Tibial artery (tissue), 4 donors: ENCODE data around the gene MSX1.
A peak's percentile ranks its signal among the peaks of the same experiment; 100 is the strongest.

Experiments used
- DNase-seq, 2 donors: peaks; one replicate each; pipeline ENCODE4 v3.0.0-alpha.2; 2019
- H3K27ac ChIP-seq, 2 donors: fragments of 200-600 bp; sonication (generic) in 1 of 2; 1 replicate in 1 of 2; 2 replicates in 1 of 2; pipeline ENCODE4 v1.5.1; 2018 to 2019; ENCODE audit warnings: mild to moderate bottlenecking in 1 of 2
- H3K27me3 ChIP-seq, 2 donors: fragments of 200-600 bp; sonication (generic) in 1 of 2; one replicate each; pipeline versions ENCODE4 v1.5.1 to v1.6.0; 2016 to 2019
- H3K36me3 ChIP-seq, 3 donors: fragments of 200-600 bp; sonication (generic) in 2 of 3; one replicate each; pipeline ENCODE4 v1.5.1; 2016 to 2019; ENCODE audit warnings: mild to moderate bottlenecking in 2 of 3
- H3K4me1 ChIP-seq, 4 donors: fragments of 200-600 bp; sonication (generic) in 2 of 4; 1 replicate in 3 of 4; 2 replicates in 1 of 4; pipeline ENCODE4 v1.5.1; 2016 to 2019
- H3K4me3 ChIP-seq, 2 donors: fragments of 200-600 bp; sonication (generic) in 1 of 2; 1 replicate in 1 of 2; 2 replicates in 1 of 2; pipeline ENCODE4 v1.5.1; 2018 to 2019; ENCODE audit warnings: mild to moderate bottlenecking in 2 of 2
- H3K9me3 ChIP-seq, 3 donors: fragments of 200-600 bp; sonication (generic) in 1 of 3; one replicate each; pipeline ENCODE4 v1.5.1; 2016 to 2019
- CTCF ChIP-seq, 2 experiments: fragments of 200-600 bp in 1 of 2; fragments of 450-650 bp in 1 of 2; IDR thresholded peaks; one replicate each; pipeline ENCODE4 v1.5.1; 2017 to 2019; ENCODE audit warnings: antibody characterized with exemption in 2 of 2, mild to moderate bottlenecking in 1 of 2, moderate library complexity in 1 of 2
- intact Hi-C: fragments of 100-400 bp; cut with DNase I; formaldehyde crosslinking; loops from one replicate; pipeline ENCODE4 v1.15.0; 2023; ENCODE audit warnings: low total_unique reads

The MSX1 gene

DNA sequence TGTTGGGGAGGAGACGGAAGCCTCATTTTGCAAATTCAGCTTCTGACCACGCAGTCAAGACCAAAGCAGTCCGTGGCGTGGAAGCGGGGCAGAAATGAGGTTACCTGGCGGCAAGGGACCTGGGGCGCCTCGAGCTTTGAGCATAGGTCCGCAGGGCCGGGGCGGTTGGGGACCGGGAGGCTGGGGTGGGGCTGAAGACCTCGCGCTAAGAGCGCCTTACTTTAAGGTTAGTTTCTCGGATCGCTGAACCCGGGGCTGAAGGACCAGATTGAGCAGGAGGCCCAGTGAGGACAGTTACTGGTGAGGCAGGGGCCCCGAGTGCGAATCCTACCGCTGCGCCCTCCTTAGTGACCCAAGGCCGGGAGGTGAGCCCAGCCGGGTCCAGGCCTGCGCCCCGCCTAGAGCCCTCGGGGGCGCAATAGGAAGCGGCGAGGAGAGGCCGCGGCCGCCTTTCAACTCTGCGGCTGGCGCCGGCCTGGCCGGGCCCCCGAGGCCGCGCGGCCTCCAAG lies 7.5 kb downstream of the MSX1 start:
- no peak for TF ChIP-seq CTCF (IDR thresholded peaks at IDR 0.05)
- intact Hi-C loops: no loop called here
- peaks cover 0 to 56% (median 34%) of the 10 kb centered on the region in 4 donors for H3K4me1 ChIP-seq
- no peaks in the 10 kb centered on the region for H3K9me3 ChIP-seq
- peaks cover 0 to 95% of the 10 kb centered on the region in 2 donors for H3K27me3 ChIP-seq
- no peak overlapping the region for H3K27ac ChIP-seq
- peaks cover 0 to 6% (median 5%) of the 10 kb centered on the region in 3 donors for H3K36me3 ChIP-seq
- H3K4me3 ChIP-seq: peak overlapping the region in 1 of 2 donors; percentile 36
- no peak for DNase-seq

DNA sequence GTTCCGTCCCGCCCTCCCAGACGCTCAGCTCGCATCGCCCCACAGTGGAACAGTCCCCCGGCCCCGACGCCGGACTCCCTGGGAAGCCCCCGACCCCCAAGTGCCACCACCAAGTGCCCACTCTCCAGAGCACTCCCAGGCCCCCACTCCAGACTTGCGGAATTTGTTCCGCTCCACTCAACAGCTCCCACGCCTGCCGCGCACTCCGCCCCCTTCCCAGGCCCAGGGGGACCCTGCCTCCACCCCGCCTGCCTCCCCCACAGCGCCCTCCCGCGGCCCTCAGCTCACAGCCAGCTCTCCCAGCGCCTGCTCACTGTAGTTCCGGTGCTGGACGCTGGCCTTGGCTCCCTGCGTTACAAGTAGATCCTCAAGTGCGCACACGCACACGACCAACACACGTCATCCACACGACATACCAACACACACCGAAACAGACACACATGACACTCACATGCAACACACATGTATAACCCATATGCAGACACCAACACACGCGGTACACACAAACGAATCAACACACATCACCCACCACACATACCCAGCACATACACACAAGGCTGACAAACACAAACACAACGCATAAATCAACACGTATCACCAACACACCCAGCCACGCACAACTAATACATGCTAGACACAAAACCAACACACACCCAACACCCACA lies 8.0 kb downstream of the MSX1 start:
- Histone ChIP-seq H3K4me3 (no peak overlapping the region), H3K9me3 (no peaks in the 10 kb centered on the region), H3K27ac (no peak overlapping the region), H3K4me1 (peaks cover 0 to 56% (median 33%) of the 10 kb centered on the region in 4 donors), H3K36me3 (peaks cover 0 to 6% (median 5%) of the 10 kb centered on the region in 3 donors), H3K27me3 (peaks cover 0 to 95% of the 10 kb centered on the region in 2 donors)
- DNase-seq: no peak
- intact Hi-C loops: no loop called here
- TF ChIP-seq CTCF (IDR thresholded peaks at IDR 0.05): no peak

DNA sequence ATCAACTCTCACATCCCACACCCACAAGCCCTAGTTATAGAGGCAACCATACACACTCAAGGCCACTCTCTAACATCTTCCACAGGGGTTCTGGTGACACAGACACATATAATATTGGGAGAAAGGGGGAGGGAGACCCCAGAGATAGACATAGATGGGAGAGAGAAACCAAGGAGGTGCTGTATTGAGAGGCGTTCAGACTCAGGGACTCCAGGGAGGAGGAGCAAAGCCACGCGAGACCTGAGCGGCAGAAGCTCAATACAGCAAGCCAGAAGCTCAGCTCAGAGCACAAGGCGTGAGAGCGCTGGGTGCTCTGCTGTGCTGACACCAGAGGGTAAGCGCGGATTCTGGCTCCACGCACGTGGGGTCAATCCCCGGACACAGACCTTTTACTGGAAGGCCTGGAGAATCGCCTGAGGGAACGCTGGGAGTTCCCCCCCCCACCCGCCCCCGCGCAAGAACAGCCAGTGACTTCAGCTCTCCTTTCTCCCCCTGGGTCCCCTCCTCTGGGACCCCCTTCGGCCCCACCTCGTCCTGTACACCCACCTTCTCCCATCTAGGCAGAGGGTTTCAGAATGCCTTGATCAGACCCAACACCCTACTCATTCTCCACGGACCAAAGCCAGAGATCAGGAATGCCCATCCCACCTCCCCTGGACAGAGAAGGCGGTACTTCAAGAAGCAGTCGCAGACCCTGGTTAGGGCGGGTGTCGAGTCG lies 8.7 kb downstream of the MSX1 start:
- Histone ChIP-seq H3K9me3 (no peaks in the 10 kb centered on the region), H3K27ac (no peak overlapping the region), H3K36me3 (peaks cover 0 to under 1% (median 0%) of the 10 kb centered on the region in 3 donors), H3K4me3 (no peak overlapping the region), H3K27me3 (peaks cover 0 to 95% of the 10 kb centered on the region in 2 donors), H3K4me1 (peaks cover 0 to 51% (median 33%) of the 10 kb centered on the region in 4 donors)
- intact Hi-C loops: no loop called here
- no peak for TF ChIP-seq CTCF (IDR thresholded peaks at IDR 0.05)
- DNase-seq: no peak

GRCh38 chr4:4868758-4869723 lies 9.6 kb downstream of the MSX1 start:
- Histone ChIP-seq H3K9me3 (no peaks in the 10 kb centered on the region), H3K27ac (no peak overlapping the region), H3K27me3 (peaks cover 0 to 100% of the 10 kb centered on the region in 2 donors), H3K36me3 (no peaks in the 10 kb centered on the region), H3K4me1 (peaks cover 0 to 51% (median 33%) of the 10 kb centered on the region in 4 donors), H3K4me3 (no peak overlapping the region)
- DNase-seq: no peak
- intact Hi-C loops: no loop called here
- no peak for TF ChIP-seq CTCF (IDR thresholded peaks at IDR 0.05)
